GM18907 (cell line): ENCODE results near the gene SOX5.
"Not testable (repeated sequence)": the region's sequence is repeated elsewhere in the genome, so short reads cannot be mapped to it uniquely, and the experiment has no call there.

Experiments used
- ATAC-seq: cut with Tn5 transposase; IDR thresholded peaks from one replicate; pipeline ENCODE4 v1.9.1; 2021; ENCODE audit warnings: mild to moderate bottlenecking, moderate library complexity; ENCODE audit not compliant: unreplicated experiment

Gene SOX5

GRCh38 chr12:23760495-23760894 is 189.0 kb downstream of the SOX5 start:
- no peak for ATAC-seq

- no peak for ATAC-seq
Measured at GRCh38 chr12:23758608-23759007, 190.9 kb downstream of the SOX5 start.

- ATAC-seq = no peak
Measured at GRCh38 chr12:23757541-23757962, 191.9 kb downstream of the SOX5 start.

GRCh38 chr12:23756416-23756815 is 193.1 kb downstream of the SOX5 start:
- ATAC-seq = no peak

GRCh38 chr12:23753628-23754365 is 195.7 kb downstream of the SOX5 start:
- no peak for ATAC-seq

GRCh38 chr12:23752245-23752644 is 197.2 kb downstream of the SOX5 start:
- ATAC-seq = no peak

GRCh38 chr12:23751641-23752040 is 197.8 kb downstream of the SOX5 start:
- no peak for ATAC-seq

- no peak for ATAC-seq
Measured at GRCh38 chr12:23750923-23751322, 198.5 kb downstream of the SOX5 start.

- ATAC-seq = no peak
Measured at GRCh38 chr12:23744696-23745095, 204.8 kb downstream of the SOX5 start.

- no peak for ATAC-seq
Measured at GRCh38 chr12:23742574-23742973, 206.9 kb downstream of the SOX5 start.

- ATAC-seq = no peak
Measured at GRCh38 chr12:23731493-23731892, 218.0 kb downstream of the SOX5 start.

GRCh38 chr12:23731035-23731434 is 218.4 kb downstream of the SOX5 start:
- no peak for ATAC-seq

- no peak for ATAC-seq
Measured at GRCh38 chr12:23729359-23729758, 220.1 kb downstream of the SOX5 start.

GRCh38 chr12:23726646-23727045 is 222.8 kb downstream of the SOX5 start:
- ATAC-seq = no peak

- no peak for ATAC-seq
Measured at GRCh38 chr12:23722655-23723054, 226.8 kb downstream of the SOX5 start.

GRCh38 chr12:23721268-23721667 is 228.2 kb downstream of the SOX5 start:
- ATAC-seq = no peak

- no peak for ATAC-seq
Measured at GRCh38 chr12:23719493-23719892, 230.0 kb downstream of the SOX5 start.

GRCh38 chr12:23710361-23710760 is 239.1 kb downstream of the SOX5 start:
- not testable (repeated sequence) for ATAC-seq

GRCh38 chr12:23708185-23708837 is 241.2 kb downstream of the SOX5 start:
- no peak for ATAC-seq

- no peak for ATAC-seq
Measured at GRCh38 chr12:23707270-23707669, 242.2 kb downstream of the SOX5 start.

- no peak for ATAC-seq
Measured at GRCh38 chr12:23704992-23705943, 244.2 kb downstream of the SOX5 start.
